Lower leg skin (tissue), 3 donors: ENCODE results near the gene CELF2.

Experiments
- POLR2A ChIP-seq, 2 donors: fragments of 450-650 bp; IDR thresholded peaks; one replicate each; pipeline ENCODE4 v1.6.1; 2016 to 2017; ENCODE audit warnings: antibody characterized with exemption in 2 of 2, mild to moderate bottlenecking in 1 of 2, moderate library complexity in 1 of 2
- TF ChIP-seq, protein P1 (sequence below), 3 donors: fragments of 450-650 bp; IDR thresholded peaks; one replicate each; pipeline ENCODE4 v1.5.1; 2016; ENCODE audit warnings: antibody characterized with exemption in 3 of 3, mild to moderate bottlenecking in 3 of 3, moderate library complexity in 2 of 3

DNA sequence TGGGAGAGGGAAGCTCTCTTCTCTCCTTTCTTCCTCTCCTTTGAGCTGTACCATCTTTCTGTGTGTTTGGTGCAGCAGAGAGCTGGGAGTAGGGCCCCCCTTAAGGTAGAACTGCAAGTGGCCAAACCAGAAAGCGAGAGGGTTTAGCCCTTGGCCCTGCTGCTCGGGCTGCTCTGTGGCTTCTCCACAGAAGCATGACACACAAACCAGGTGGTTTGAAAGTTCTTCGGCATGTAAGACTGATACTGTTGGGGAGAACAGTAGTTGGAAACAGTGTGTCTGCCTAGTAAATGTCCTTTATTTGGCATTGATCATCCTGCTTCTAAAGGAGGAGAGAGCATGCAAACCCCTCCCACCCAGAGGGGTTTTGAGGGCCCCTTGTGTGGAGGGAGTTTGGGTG lies 277.8 kb downstream of the CELF2 start:
- TF ChIP-seq, protein P1, sequence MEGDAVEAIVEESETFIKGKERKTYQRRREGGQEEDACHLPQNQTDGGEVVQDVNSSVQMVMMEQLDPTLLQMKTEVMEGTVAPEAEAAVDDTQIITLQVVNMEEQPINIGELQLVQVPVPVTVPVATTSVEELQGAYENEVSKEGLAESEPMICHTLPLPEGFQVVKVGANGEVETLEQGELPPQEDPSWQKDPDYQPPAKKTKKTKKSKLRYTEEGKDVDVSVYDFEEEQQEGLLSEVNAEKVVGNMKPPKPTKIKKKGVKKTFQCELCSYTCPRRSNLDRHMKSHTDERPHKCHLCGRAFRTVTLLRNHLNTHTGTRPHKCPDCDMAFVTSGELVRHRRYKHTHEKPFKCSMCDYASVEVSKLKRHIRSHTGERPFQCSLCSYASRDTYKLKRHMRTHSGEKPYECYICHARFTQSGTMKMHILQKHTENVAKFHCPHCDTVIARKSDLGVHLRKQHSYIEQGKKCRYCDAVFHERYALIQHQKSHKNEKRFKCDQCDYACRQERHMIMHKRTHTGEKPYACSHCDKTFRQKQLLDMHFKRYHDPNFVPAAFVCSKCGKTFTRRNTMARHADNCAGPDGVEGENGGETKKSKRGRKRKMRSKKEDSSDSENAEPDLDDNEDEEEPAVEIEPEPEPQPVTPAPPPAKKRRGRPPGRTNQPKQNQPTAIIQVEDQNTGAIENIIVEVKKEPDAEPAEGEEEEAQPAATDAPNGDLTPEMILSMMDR (IDR thresholded peaks at IDR 0.05), result no peak
- no peak for TF ChIP-seq POLR2A (IDR thresholded peaks at IDR 0.05)
